ENCODE measurements around the gene MARCHF2.

GRCh38 chr19:8486661-8487136, 73.6 kb downstream of the MARCHF2 start:
- no peak for TF ChIP-seq CTCF (IDR thresholded peaks at IDR 0.05; ENCODE audit: low read length)
- no peak for TF ChIP-seq EZH2phosphoT487 (IDR thresholded peaks at IDR 0.05; ENCODE audit: low read length)
